HAP-1 (cell line): ENCODE results near the gene PRKN.
A peak's percentile ranks its signal among the peaks of the same experiment; 100 is the strongest.

Experiments used
- DNase-seq, 2 experiments: peaks; one replicate each; pipeline ENCODE4 v3.0.0-alpha.2; 2016 to 2020; ENCODE audit warnings: low spot score in 2 of 2
- H3K27me3 ChIP-seq: fragments of 250-450 bp; sonication (Bioruptor Pico); 2 replicates; pipeline ENCODE4 v1.5.1; 2020; ENCODE audit warnings: low read depth, mild to moderate bottlenecking, moderate library complexity
- H3K36me3 ChIP-seq: fragments of 250-450 bp; sonication (Bioruptor Pico); replicated peaks from 2 replicates; pipeline ENCODE4 v1.5.1; 2020; ENCODE audit warnings: mild to moderate bottlenecking
- H3K4me1 ChIP-seq: fragments of 250-450 bp; sonication (Bioruptor Pico); 2 replicates; pipeline ENCODE4 v1.5.1; 2020; ENCODE audit warnings: mild to moderate bottlenecking
- H3K4me3 ChIP-seq: fragments of 250-450 bp; sonication (Bioruptor Pico); 2 replicates; pipeline ENCODE4 v1.5.1; 2020; ENCODE audit warnings: mild to moderate bottlenecking, moderate library complexity
- H3K9me3 ChIP-seq: fragments of 250-450 bp; sonication (Bioruptor Pico); 2 replicates; pipeline ENCODE4 v1.5.1; 2020; ENCODE audit warnings: mild to moderate bottlenecking, moderate library complexity
- in situ Hi-C: fragments of 300-500 bp; cut with MboI; formaldehyde crosslinking; loops from 3 replicates; pipeline ENCODE4 v1.14.3; 2020; ENCODE audit warnings: low sequenced_read_pairs, inconsistent platforms, mixed read lengths

PRKN gene

DNA sequence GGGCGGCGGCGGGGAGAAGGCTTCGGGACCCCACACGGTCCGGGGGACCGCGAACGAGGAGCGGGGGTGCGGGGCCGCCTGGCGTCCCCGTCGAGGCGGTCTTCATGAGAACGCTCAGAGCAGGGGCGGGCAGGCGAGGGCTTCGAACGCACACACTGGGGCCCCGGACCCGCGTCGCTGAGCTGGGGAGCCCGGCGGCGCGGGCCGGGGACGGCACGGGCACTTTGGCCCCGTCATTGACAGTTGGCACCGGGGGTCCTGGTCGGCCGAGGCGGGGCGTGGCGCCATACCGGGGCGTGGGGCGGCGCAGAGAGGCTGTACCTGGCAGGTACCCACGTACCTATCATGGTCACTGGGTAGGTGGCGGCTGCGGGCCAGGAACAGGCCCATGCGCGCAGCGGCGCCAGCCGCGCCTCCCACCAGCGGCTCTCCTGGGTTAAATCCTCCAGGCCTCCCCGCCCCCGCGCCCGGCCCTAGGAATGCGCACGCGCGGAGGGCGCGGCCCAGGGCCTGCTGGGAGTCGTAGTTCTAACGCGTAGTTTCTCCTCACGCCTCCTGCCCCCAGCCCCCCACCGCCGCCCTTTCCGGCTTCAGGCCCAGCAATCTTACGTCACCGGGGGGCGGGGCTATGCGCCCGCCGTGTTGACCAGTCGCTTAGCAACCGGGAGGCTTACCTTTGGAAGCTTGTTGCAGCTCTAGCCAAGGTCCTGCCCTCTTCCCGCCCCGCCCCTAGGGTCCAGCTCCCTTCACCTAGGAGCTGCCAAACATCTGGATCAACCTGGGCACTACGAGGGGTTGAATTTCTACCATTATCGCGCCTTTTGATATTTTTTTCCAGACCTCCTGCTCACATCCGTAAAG is at the start of gene PRKN, which contains the start of gene PACRG:
Gene PRKN (minus strand): TSS at position 445 of the 861 bp plus-strand sequence.
Gene PACRG (plus strand): TSS at position 653 of the 861 bp plus-strand sequence.
- no peaks in the 10 kb centered on the region for H3K36me3 ChIP-seq
- peak within 1 kb of the TSS; percentile 63 for H3K4me3 ChIP-seq
- H3K4me1 ChIP-seq: peaks cover 6% of the 10 kb centered on the region
- DNase-seq: peak; percentile 98 to 100
- H3K9me3 ChIP-seq: no peaks in the 10 kb centered on the region
- in situ Hi-C loops: no loop called here
- H3K27me3 ChIP-seq: no peaks in the 10 kb centered on the region

DNA sequence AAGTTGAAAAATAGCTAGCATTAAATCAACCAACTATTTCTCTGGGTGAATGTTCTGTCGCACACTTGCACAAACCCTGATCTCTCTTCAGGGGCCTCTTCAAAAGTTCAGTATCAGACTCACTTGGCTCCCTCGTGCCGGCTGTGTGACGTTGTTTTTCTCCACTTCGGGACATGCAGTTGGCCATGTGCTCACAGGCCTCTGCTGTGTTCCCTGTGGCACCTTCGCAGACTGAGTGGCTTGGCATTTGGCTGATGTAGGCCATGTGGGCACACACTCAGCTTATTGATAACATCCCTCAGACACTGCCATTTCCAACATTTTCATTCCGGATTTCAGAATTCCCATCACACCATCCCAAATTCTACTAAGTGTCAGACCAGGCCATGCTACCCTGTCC is 49.5 kb upstream of the PRKN start:
- no peak overlapping the region for H3K4me3 ChIP-seq
- 0 out of 2 replicates have a peak, but pooled peaks cover 2% of the 10 kb centered on the region for H3K4me1 ChIP-seq
- in situ Hi-C loops: no loop called here
- no peaks in the 10 kb centered on the region for H3K9me3 ChIP-seq
- no peaks in the 10 kb centered on the region for H3K36me3 ChIP-seq
- no peaks in the 10 kb centered on the region for H3K27me3 ChIP-seq
- no peak for DNase-seq

DNA sequence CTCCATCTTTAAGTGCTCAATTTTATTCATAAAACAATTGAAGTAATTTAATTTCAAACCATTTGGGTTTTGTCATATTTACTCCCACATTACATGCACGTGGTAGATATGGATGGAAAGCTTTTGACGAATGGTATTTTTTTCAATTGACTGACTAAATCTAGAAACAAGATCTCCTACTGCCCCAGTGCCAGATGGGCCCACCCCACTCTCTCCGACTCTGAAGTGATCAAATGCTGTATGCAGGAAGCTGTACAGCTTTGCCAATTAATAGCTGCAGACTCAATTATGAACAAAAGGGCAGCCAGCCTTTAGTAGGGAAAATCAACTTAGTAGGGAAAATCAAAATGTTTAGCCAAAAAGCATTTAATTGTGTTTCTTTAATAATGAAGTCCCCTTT is 46.4 kb upstream of the PRKN start:
- no peak overlapping the region for H3K4me3 ChIP-seq
- in situ Hi-C loops: no loop called here
- DNase-seq: no peak

DNA sequence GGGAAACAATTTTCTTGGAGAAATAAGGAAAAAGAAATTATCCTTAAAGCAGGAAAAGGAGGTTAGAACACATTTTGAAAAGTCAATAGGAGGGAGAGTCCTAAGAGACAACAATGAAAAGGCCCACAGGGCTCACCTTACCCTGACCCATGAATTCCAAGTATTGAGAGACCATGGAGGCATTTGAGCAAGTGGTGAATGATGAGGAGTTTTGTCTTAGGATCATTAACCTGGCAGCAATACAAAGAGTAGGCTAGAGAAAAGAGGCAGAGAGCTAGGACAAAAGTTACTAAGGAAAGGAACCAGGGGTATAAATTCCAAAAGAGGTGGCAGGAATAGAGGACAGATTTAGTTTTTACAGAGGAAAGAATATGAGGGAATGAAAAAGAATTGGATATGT is 44.9 kb upstream of the PRKN start:
- H3K4me1 ChIP-seq: 0 out of 2 replicates have a peak, but pooled peaks cover 3% of the 10 kb centered on the region
- in situ Hi-C loops: no loop called here
- no peaks in the 10 kb centered on the region for H3K9me3 ChIP-seq
- peak in 1 of 2 experiments; percentile 17 for DNase-seq
- H3K36me3 ChIP-seq: no peaks in the 10 kb centered on the region
- no peak overlapping the region for H3K4me3 ChIP-seq
- no peaks in the 10 kb centered on the region for H3K27me3 ChIP-seq

More for the DNA sequence above, 46.4 kb upstream of the PRKN start:
- H3K27me3 ChIP-seq: no peaks in the 10 kb centered on the region
- no peaks in the 10 kb centered on the region for H3K36me3 ChIP-seq
- 0 out of 2 replicates have a peak, but pooled peaks cover 3% of the 10 kb centered on the region for H3K4me1 ChIP-seq
- H3K9me3 ChIP-seq: no peaks in the 10 kb centered on the region

DNA sequence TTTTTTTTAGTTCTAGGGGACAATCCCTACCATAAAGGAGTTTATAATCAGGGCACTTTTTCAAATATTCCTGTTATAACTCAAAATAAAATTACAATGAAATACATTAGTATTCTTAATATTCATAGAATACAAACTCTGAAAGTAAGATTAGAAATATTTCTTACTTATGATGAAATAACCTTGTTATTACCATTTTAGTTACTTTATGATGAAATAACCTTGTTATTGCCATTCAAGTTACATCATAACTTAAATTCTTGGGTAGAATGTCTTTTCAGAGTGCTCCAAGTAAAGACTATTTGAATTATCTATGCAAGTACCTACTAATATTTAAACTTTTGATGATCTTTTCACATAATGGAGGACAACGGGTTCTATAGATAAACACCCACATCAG is 43.4 kb upstream of the PRKN start:
- Histone ChIP-seq H3K4me3 (no peak overlapping the region), H3K27me3 (no peaks in the 10 kb centered on the region), H3K9me3 (no peaks in the 10 kb centered on the region), H3K36me3 (no peaks in the 10 kb centered on the region), H3K4me1 (0 out of 2 replicates have a peak, but pooled peaks cover 3% of the 10 kb centered on the region)
- in situ Hi-C loops: no loop called here
- no peak for DNase-seq

DNA sequence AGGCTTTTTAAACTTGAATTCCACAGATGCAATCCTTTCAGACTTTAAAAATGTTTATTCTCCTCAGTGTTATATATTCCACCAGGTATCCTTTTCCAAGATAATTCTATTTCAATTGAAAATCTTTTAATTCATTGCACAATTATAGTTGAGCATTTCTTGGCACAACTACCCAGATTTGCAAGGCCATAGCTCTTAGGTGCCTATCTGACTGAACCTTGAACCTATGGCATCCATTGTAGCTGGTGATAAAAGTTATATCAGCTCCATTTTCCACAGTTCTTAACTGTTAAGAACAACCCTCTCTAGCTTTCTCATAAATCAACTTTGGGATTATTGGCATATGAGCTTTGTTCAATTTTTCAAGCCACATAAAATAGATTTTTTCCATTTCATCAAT is 42.6 kb upstream of the PRKN start:
- no peaks in the 10 kb centered on the region for H3K9me3 ChIP-seq
- H3K4me1 ChIP-seq: 0 out of 2 replicates have a peak, but pooled peaks cover 3% of the 10 kb centered on the region
- H3K36me3 ChIP-seq: no peaks in the 10 kb centered on the region
- H3K27me3 ChIP-seq: no peaks in the 10 kb centered on the region
- in situ Hi-C loops: no loop called here
- H3K4me3 ChIP-seq: no peak overlapping the region
- DNase-seq: no peak

DNA sequence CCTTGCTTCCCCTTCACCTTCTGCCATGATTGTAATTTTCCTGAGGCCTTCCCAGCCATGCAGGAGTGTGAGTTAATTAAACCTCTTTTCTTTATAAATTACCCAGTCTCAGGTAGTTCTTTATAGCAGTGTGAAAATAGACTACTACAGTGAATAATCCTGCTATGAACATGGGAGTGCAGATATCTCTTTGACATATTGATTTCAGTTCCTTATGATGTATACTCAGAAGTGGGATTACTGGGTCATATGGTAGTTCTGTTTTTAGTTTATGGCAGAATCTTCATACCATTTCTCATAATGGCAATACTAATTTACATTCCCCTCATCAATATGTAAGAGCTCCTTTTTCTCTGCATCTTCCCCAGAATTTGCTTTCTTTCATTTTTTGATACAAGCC is 26.2 kb upstream of the PRKN start:
- Histone ChIP-seq H3K36me3 (no peaks in the 10 kb centered on the region), H3K9me3 (no peaks in the 10 kb centered on the region), H3K4me1 (no peaks in the 10 kb centered on the region), H3K27me3 (no peaks in the 10 kb centered on the region), H3K4me3 (no peak overlapping the region)
- no peak for DNase-seq
- in situ Hi-C loops: no loop called here

DNA sequence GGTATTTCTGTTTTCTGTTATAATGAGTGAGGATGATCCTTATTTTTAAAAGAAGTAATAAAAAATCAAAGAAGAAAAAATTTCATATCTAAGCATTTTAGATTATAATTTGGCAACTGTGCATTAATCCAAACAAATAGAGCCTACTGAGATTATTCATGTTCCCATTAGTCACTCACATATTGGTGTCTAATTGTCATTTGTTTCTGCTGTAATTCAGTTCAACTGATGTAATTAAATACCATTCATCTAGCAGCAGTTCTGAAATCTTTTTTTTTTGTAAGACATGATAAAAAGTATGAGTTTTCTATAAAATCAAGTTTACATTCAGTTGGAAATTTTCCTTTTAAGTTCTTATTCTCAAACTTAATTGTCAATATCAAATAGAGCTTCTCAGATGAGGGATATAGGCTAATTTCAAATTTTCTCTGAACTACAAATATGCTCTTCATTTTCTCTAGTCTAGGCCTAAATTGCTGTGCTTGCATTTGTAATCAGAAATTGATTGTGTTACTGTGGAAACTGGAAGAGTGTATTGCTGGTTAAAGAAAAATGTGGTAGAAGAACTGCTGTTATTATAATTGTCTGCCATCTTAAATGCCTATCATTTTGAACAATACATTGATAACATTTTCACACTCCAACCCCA is 23.8 kb upstream of the PRKN start:
- H3K4me1 ChIP-seq: no peaks in the 10 kb centered on the region
- H3K4me3 ChIP-seq: no peak overlapping the region
- no peak for DNase-seq
- H3K9me3 ChIP-seq: no peaks in the 10 kb centered on the region
- H3K27me3 ChIP-seq: no peaks in the 10 kb centered on the region
- in situ Hi-C loops: no loop called here
- H3K36me3 ChIP-seq: no peaks in the 10 kb centered on the region

DNA sequence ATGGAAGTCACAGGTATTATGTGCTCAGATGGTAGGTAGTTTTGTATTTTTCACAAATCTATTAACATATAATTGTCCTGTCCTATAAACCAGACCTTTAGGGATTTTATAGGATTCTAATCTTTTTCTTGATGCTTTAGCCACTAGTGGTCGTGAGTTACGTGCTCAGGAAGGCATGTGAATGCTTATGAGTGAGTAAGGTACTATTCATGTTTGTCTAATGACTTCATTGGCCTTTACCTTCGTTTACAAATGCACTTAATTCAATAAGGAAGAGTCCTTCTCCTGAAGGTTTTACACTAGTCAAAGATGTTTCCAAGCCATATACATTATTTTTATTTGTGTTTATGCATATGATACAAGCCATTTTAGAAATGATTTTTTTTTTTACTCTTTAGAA is 23.2 kb upstream of the PRKN start:
- no peaks in the 10 kb centered on the region for H3K9me3 ChIP-seq
- in situ Hi-C loops: no loop called here
- no peak overlapping the region for H3K4me3 ChIP-seq
- DNase-seq: no peak
- H3K36me3 ChIP-seq: no peaks in the 10 kb centered on the region
- H3K4me1 ChIP-seq: no peaks in the 10 kb centered on the region
- no peaks in the 10 kb centered on the region for H3K27me3 ChIP-seq

DNA sequence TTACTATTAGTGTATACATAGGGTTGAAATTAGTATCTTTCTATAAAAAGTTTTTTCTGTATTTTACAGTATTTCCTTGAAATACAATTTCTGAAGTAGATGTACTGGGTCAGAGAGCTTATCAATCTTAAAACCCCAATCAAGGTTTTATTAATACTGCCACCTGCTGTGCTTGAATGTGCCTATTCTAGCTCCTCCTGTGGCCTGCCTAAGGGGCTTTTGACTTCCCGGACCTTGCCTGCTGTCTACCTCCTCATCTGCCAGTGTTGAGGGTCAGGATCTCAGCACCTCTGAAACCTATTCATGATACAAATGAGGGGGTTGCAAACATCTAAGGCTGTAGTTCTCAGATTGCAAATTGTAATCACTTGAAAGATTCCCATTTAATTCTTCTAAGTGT is 9.4 kb upstream of the PRKN start:
- Histone ChIP-seq H3K36me3 (no peaks in the 10 kb centered on the region), H3K4me3 (no peak overlapping the region), H3K9me3 (no peaks in the 10 kb centered on the region), H3K27me3 (no peaks in the 10 kb centered on the region), H3K4me1 (no peaks in the 10 kb centered on the region)
- DNase-seq: no peak
- in situ Hi-C loops: no loop called here

DNA sequence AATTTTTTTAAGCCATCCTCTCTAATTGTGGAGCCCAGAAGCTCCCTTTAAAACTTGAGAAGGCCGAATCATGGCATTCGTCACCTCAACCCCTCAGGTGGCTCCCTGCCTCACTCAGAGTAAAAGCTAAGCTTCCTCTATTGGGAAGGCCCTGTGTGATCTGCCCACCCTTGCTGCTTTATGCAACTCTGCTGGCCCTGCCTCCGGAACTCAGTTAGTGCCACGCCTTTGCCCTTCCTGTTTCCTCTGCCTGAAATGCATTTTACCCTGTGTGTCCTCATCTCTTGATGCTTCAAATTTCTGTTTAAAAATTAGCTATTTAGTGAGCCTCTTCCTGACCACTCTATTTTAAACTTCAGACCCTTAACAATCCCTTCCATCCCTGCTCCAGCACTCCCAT is 5.9 kb upstream of the PRKN start:
- no peak for DNase-seq
- Histone ChIP-seq H3K4me3 (no peak overlapping the region), H3K9me3 (no peaks in the 10 kb centered on the region), H3K36me3 (no peaks in the 10 kb centered on the region), H3K27me3 (no peaks in the 10 kb centered on the region), H3K4me1 (no peaks in the 10 kb centered on the region)
- in situ Hi-C loops: no loop called here

DNA sequence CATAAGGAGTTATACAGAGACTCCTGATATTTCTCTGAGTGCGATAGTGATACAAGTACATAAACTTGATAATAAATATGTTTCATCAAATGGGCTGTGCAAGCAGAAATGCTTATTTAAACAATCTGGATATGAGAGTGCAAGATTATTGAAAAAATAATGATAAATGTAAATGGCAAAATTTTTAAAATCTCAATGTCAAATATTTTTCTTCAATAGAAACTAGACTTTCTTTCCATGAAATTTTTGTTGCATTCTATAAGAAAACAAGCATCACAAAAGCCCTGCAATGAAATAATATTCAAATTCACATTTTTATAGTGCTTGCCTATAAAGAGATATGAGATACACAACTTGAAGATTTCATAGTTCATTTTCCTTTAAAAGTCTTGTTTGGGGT is 2.9 kb upstream of the PRKN start:
- in situ Hi-C loops: no loop called here
- no peak for DNase-seq
- Histone ChIP-seq H3K9me3 (no peaks in the 10 kb centered on the region), H3K27me3 (no peaks in the 10 kb centered on the region), H3K36me3 (no peaks in the 10 kb centered on the region), H3K4me3 (no peak overlapping the region), H3K4me1 (no peaks in the 10 kb centered on the region)

DNA sequence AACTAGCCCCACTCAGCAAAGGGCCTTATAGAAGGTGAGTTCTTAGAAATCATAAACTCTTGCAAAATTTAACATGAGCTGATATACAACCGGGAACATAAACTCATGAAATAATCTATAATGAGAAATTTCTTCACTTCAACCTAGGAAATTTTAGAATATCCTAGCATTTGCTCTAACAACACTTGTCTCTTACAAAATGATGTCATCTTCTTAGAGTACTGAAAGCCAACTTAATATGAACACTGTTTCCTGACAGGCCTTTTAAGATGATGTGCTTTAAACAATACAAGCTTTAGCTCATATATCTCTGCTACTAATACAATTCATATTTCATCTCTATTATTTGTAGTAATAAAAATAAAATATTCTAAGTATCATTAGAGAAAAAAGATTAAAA is 1.1 kb upstream of the PRKN start:
- H3K4me1 ChIP-seq: 0 out of 2 replicates have a peak, but pooled peaks cover 2% of the 10 kb centered on the region
- H3K9me3 ChIP-seq: no peaks in the 10 kb centered on the region
- in situ Hi-C loops: no loop called here
- H3K36me3 ChIP-seq: no peaks in the 10 kb centered on the region
- no peak for DNase-seq
- H3K4me3 ChIP-seq: no peak overlapping the region
- no peaks in the 10 kb centered on the region for H3K27me3 ChIP-seq

DNA sequence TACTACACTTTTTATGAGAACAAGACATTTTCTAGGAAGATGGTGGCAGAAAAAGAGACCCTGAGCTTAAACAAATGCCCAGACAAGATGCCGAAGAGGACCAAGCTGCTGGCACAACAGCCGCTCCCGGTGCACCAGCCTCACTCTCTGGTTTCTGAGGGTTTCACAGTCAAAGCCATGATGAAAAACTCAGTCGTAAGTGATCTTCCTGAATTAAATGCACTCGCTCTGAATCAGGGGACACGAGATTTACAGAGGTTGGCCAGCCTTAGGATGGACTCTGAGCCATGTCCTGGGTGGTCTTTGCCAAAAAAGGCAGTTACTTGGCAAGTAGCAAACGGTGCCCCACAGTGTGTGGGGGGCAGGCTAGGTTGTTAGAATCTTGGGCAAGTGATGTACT is 631 bp upstream of the PRKN start:
- Histone ChIP-seq H3K27me3 (no peaks in the 10 kb centered on the region), H3K4me3 (peak overlapping the region; percentile 9; the same call in 1 of the 2 replicates), H3K36me3 (no peaks in the 10 kb centered on the region), H3K4me1 (peaks cover 2% of the 10 kb centered on the region; the same call in 1 of the 2 replicates), H3K9me3 (no peaks in the 10 kb centered on the region)
- in situ Hi-C loops: no loop called here
- DNase-seq: no peak
